ENCODE measurements around the gene PRDX4. TPM values are rescaled to one million over a fixed set of nuclear protein-coding genes. Genes with fewer than 3 reads are reported as not detected.

Gene PRDX4
- total RNA-seq = 165 to 173 TPM (median 170 TPM) in 3 replicates

DNA sequence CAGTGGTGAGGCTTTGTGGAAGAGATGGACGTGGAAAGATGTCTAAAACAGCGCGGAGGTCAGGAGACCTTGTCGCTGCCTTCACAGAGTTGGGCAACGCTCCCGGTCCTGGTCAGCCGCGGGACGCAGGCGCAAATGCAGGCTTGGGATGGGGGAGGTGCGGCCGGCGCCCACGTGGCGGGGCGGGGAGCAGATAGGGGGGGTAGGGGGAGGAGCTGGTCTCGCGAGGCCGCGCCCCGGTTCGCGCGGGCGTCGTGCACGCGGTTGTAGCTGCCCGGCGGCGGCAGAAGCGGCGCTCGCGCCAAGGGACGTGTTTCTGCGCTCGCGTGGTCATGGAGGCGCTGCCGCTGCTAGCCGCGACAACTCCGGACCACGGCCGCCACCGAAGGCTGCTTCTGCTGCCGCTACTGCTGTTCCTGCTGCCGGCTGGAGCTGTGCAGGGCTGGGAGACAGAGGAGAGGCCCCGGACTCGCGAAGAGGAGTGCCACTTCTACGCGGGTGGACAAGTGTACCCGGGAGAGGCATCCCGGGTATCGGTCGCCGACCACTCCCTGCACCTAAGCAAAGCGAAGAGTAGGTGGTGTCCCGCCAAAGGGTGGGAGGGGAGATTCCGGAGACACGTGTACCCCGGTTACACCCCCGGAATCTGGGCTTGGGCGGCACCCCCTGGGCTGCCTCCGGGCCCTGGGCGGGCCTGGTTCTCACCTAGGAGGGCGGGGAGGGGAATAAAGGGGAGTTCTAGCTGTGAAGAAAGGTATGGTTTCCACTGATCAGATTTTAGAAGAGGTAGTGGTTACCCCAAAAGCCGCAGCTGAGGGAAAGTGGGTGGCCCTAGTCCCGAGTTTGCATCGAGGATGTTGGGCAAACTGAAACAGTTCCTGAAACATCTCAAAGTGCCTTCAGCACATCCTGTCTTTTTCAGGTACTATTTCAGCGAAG lies at the start of gene PRDX4:
TSS of gene PRDX4 (plus strand) at position 255 of the 939 bp plus-strand sequence. CDS start at position 333, 78 bp downstream.
- H3K4me3 Mint-ChIP-seq = peak within 1 kb of the TSS; percentile 83

GRCh38 chrX:23621621-23622265 lies 45.5 kb upstream of the PRDX4 start:
- DNase-seq (ENCODE audit: low spot score in 2 of 2, unreplicated experiment in 2 of 2) = no peak
- Mint-ChIP-seq H3K27me3 (ENCODE audit: low read depth) (no peaks in the 10 kb centered on the region), H3K4me3 (no peak overlapping the region), H3K4me1 (no peaks in the 10 kb centered on the region), H3K9me3 (no peaks in the 10 kb centered on the region), H3K36me3 (no peaks in the 10 kb centered on the region), H3K27ac (no peak overlapping the region)
- TF ChIP-seq CTCF (IDR thresholded peaks at IDR 0.05; ENCODE audit: unreplicated experiment) = no peak

More for the DNA sequence above, at the start of gene PRDX4:
- Mint-ChIP-seq H3K27ac (peak within 1 kb of the TSS; percentile 96), H3K27me3 (ENCODE audit: low read depth) (no peaks in the 10 kb centered on the region), H3K9me3 (no peaks in the 10 kb centered on the region), H3K36me3 (peaks cover 10% of the 10 kb centered on the region), H3K4me1 (peaks cover 28% of the 10 kb centered on the region)
- DNase-seq (ENCODE audit: low spot score in 2 of 2, unreplicated experiment in 2 of 2) = peak; percentile 87 to 91
- TF ChIP-seq CTCF (IDR thresholded peaks at IDR 0.05; ENCODE audit: unreplicated experiment) = no peak

DNA sequence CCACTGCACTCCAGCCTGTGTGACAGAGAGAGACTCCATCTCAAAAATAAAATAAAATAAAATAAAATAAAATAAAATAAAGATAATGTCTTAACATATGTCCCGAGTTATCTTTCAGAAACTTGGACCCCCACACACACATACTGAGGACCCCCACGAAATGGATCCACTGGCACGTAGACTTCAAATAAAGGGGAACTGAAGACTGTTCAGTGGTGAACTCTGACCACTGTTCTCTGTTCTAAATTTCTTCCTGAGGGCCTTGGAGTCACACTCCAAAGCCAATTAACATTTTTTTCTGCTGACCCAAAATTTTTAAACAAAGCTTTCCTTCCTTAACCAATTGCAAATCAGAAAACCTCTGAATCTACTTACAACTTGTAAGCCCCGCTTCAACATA lies 43.5 kb upstream of the PRDX4 start:
- H3K9me3 Mint-ChIP-seq = no peaks in the 10 kb centered on the region
- no peak for DNase-seq (ENCODE audit: low spot score in 2 of 2, unreplicated experiment in 2 of 2)
- H3K27me3 Mint-ChIP-seq (ENCODE audit: low read depth) = no peaks in the 10 kb centered on the region
- H3K36me3 Mint-ChIP-seq = no peaks in the 10 kb centered on the region
- TF ChIP-seq CTCF (IDR thresholded peaks at IDR 0.05; ENCODE audit: unreplicated experiment) = no peak
- no peak overlapping the region for H3K27ac Mint-ChIP-seq
- no peak overlapping the region for H3K4me3 Mint-ChIP-seq
- no peaks in the 10 kb centered on the region for H3K4me1 Mint-ChIP-seq

- no peaks in the 10 kb centered on the region for H3K36me3 Mint-ChIP-seq
- DNase-seq (ENCODE audit: low spot score in 2 of 2, unreplicated experiment in 2 of 2) = no peak
- H3K27me3 Mint-ChIP-seq (ENCODE audit: low read depth) = no peaks in the 10 kb centered on the region
- no peaks in the 10 kb centered on the region for H3K4me1 Mint-ChIP-seq
- no peak overlapping the region for H3K27ac Mint-ChIP-seq
- H3K4me3 Mint-ChIP-seq = no peak overlapping the region
- no peak for TF ChIP-seq CTCF (IDR thresholded peaks at IDR 0.05; ENCODE audit: unreplicated experiment)
- no peaks in the 10 kb centered on the region for H3K9me3 Mint-ChIP-seq
Observed at GRCh38 chrX:23626651-23627050, 40.6 kb upstream of the PRDX4 start.

DNA sequence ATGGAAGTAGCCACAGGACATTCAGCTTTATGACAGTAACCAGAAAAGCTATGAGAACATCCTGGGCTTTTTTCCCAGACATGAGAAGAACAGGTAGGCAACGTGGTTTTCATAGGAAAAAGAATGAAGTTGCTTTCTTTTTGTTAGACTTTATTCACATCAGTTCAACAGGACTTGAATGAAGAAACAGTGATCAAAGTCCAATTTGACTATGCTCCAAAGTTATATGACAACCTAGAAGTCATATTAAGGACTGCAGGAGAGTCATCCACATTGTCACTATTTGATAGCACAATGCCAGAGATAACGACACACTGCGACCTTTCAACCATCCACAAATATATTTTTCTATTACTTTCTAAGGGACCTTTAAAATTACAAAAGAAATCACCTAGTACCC lies 39.2 kb upstream of the PRDX4 start:
- no peak overlapping the region for H3K4me3 Mint-ChIP-seq
- H3K27me3 Mint-ChIP-seq (ENCODE audit: low read depth) = no peaks in the 10 kb centered on the region
- H3K9me3 Mint-ChIP-seq = no peaks in the 10 kb centered on the region
- TF ChIP-seq CTCF (IDR thresholded peaks at IDR 0.05; ENCODE audit: unreplicated experiment) = no peak
- no peaks in the 10 kb centered on the region for H3K36me3 Mint-ChIP-seq
- no peak for DNase-seq (ENCODE audit: low spot score in 2 of 2, unreplicated experiment in 2 of 2)
- H3K27ac Mint-ChIP-seq = no peak overlapping the region
- no peaks in the 10 kb centered on the region for H3K4me1 Mint-ChIP-seq
